GM18517 (cell line): ENCODE data around the gene RIMBP2.
"Not testable (repeated sequence)": the region's sequence is repeated elsewhere in the genome, so short reads cannot be mapped to it uniquely, and the experiment has no call there.

Source experiments
- ATAC-seq: cut with Tn5 transposase; IDR thresholded peaks from one replicate; pipeline ENCODE4 v1.9.1; 2021; ENCODE audit warnings: mild to moderate bottlenecking, moderate library complexity; ENCODE audit not compliant: unreplicated experiment

Gene RIMBP2

GRCh38 chr12:130609966-130610365, 106.1 kb downstream of the RIMBP2 start:
- ATAC-seq = no peak

DNA sequence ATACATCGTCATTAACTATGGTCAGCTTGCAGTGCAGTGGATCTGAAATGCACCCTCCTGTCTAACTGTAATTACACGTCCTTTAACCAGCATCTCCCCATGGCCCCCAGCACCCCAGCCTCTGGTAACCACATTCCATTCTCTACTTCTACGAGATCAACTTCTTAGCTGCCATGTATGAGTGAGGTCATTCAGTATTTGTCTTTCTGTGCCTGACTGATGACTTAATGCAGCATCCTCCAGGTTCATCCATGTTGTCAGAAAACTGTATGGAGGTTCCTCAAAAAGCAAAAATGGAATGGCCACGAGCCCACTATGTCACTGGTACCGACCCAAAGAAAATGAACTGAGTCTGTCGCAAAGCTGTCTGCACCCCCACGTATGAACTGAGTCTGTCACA, 107.3 kb downstream of the RIMBP2 start:
- ATAC-seq = no peak

GRCh38 chr12:130608132-130608531, 108.0 kb downstream of the RIMBP2 start:
- no peak for ATAC-seq

- no peak for ATAC-seq
Measured at GRCh38 chr12:130606231-130606630, 109.9 kb downstream of the RIMBP2 start.

- no peak for ATAC-seq
Measured at GRCh38 chr12:130603396-130603965, 112.6 kb downstream of the RIMBP2 start.

GRCh38 chr12:130602251-130602650, 113.8 kb downstream of the RIMBP2 start:
- no peak for ATAC-seq

GRCh38 chr12:130601327-130601726, 114.8 kb downstream of the RIMBP2 start:
- ATAC-seq = no peak

DNA sequence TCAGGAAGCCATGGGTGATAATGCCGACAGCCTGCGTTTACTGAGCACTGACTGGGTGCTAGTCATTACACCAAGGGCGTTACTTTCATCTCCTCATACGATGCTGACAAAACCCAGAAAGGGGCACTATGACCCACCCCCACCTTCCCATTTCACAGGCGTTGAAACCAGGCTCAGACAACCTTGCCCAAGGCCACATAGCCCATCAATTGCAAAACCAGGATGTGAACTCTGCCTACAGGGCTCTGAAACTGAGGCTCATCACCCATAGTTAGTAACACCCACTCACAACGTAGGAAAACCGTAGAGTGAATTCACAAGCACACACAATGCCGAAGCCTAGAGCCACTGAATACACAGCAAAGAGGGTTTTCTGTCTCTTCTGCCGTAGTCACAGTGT, 119.9 kb downstream of the RIMBP2 start:
- ATAC-seq = no peak

DNA sequence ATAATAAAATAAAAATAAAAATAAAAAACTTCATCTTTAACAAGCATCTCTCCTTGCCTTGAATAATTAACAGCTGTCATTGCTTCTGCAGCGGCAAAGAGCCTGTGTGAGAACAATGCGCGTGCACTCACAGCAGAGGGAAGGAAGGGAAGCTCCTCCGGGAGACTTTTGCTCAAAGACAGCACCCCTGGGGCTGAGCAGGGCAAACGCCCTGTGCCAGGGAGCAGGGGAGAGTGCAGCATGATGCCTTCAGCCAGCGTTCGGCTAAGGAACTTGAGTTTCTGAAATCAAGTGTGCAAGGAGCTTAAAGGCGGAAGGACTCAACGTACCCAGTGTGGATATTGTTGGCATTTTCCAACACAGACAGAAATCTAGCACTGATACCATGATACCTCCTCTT, 120.5 kb downstream of the RIMBP2 start:
- no peak for ATAC-seq

- ATAC-seq = no peak
Measured at GRCh38 chr12:130593056-130593455, 123.0 kb downstream of the RIMBP2 start.

- ATAC-seq = no peak
Measured at GRCh38 chr12:130592641-130593040, 123.5 kb downstream of the RIMBP2 start.

- ATAC-seq = no peak
Measured at GRCh38 chr12:130591736-130592135, 124.4 kb downstream of the RIMBP2 start.

DNA sequence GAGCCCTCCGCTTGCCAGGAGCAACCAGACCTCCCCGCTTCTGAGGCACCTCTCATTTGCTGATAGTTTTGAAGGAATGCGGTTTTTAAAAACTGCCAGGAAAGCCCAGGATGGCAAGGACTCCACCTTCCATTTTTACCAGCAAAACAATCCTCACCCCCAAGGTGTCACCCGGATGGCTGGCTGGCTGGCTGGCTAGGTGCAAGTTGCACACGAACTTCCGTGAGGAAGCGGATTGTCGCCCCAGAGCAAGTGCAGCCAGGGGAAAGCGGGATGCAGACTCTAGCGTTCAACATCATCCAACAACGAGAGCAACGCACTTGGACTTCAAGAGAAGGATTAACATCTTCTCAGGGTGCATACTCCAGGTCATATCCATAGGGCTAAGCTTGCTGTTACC, 125.4 kb downstream of the RIMBP2 start:
- no peak for ATAC-seq

DNA sequence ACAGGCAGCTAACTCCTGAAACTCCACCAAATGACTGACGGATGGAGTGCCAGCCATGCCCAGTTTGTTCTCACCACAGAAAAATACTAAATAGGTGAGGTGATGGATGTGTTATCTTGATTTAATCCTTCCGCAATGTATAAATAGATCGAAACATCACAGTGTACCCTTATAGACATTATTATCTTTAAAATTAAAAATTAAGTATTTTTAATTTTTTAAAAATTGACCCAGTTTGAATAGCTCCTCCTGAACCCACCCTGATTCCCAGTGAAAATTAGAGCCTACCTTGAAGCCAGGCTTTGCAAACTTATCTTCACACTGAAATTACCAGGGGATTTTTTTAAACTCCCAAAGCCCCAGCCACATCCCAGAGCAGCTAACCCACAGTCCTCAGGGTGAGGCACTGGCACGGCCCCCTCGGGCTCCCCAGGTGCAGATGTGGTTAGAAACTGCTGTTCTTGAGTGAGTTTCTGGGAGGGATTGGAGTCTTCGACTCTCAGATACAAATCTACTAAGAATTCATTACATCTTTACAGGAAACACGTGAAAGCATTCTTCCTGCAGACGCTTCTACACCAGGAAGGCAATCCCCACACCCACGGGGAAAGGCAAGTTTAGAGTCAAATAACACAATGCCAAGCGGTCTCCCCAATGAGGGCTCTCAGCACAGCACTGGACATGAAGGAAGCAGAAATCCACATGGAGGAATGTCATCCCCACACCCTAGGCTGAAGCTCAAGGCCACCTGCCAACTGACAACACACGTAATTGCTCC, 126.4 kb downstream of the RIMBP2 start:
- ATAC-seq = no peak

- ATAC-seq = no peak
Measured at GRCh38 chr12:130588696-130589539, 127.2 kb downstream of the RIMBP2 start.

DNA sequence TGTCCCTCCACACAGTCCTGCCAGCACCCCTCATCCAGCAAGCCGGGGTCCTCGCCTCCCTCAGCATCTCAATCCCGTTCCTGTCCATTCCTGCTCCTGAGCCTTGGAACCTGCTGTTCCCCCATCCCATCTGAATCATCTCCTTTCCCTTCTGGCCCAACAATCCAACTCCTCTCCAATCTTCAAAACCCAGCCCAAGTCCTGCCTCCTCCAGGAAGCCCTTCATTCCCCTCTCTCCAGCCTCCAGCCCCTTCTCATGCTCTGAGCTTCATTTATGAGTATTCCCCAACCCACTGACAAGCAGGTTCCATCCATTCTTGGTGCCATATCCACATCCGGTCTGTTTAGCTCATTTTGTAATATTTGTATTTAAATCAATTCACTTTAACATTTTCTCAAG, 128.1 kb downstream of the RIMBP2 start:
- ATAC-seq = no peak

DNA sequence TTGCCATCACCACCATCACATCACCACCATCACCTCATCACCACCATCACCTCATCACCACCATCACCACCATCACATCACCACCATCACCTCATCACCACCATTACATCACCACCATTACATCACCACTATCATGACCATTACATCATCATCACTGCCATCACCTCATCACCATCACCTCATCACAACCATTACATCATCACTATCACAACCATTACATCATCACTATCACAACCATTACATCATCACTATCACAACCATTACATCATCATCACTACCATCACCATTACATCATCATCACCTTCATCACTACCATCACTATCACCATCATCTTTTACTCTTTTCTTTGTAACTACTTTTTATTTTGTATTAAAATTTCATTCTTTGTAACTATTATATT, 131.6 kb downstream of the RIMBP2 start:
- ATAC-seq = not testable (repeated sequence)

DNA sequence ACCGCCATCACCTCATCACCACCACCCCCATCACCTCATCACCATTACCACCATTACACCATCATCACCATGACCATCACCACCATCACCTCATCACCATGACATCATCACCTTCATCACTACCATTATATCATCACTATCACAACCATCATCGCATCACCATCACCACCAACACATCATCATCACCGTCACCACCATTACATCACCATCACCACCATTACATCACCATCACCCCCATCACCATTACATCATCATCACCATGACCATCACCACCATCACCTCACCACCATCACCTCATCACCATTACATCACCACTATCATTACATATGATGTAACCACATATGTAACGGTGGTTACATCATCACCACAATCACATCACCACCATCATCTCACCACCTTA, 132.3 kb downstream of the RIMBP2 start:
- ATAC-seq = no peak

- ATAC-seq = no peak
Measured at GRCh38 chr12:130583317-130583716, 132.8 kb downstream of the RIMBP2 start.

GRCh38 chr12:130582286-130582685, 133.8 kb downstream of the RIMBP2 start:
- ATAC-seq = no peak

- no peak for ATAC-seq
Measured at GRCh38 chr12:130581782-130582181, 134.3 kb downstream of the RIMBP2 start.

DNA sequence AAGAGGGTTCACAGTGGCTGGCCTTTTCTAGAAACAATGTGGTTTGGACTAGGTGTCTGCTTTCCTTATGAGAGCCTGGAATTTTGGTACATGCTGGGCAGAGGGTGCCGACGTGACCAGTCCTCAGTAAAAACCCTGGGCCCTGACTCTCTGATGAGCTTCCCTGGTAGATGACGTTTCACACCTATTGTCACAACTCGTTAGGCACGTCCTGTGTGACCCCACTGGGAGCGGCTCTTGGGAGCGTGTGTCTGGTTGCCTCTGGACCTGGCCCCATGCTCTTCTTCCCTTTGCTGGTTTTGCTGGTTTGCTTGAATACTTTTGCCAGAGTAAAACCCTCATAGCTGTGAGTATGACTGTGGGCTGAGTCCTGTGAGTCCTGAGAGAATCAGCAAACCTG, 136.9 kb downstream of the RIMBP2 start:
- ATAC-seq = no peak
